Measurements from ENCODE around the gene WDR75.

Gene WDR75

GRCh38 chr2:189440947-189441708 lies at the start of gene WDR75:
TSS of gene WDR75 (plus strand) at chr2:189441474. CDS start at chr2:189441493, 19 bp downstream.
- Histone ChIP-seq H3K27ac (ENCODE audit: low read length) (no peak within 1 kb of the TSS), H3K4me1 (ENCODE audit: control insufficient read depth, insufficient read depth, low read length) (no peaks in the 10 kb centered on the region; the same call in 1 of the 2 replicates), H3K27me3 (ENCODE audit: control insufficient read depth, insufficient read depth, low read length) (no peaks in the 10 kb centered on the region), H3K9me3 (ENCODE audit: control insufficient read depth, insufficient read depth, low read length) (no peaks in the 10 kb centered on the region), H3K4me3 (ENCODE audit: low read length) (peak within 1 kb of the TSS; percentile 96; the same call in 1 of the 2 replicates), H3K36me3 (ENCODE audit: control insufficient read depth, insufficient read depth, low read length) (no peaks in the 10 kb centered on the region)
- no CpG with 5 or more reads among the region's 48 CpGs for WGBS (ENCODE audit: insufficient coverage, insufficient read length)
- DNase-seq (ENCODE audit: low read depth, low spot score), result peak; percentile 82

GRCh38 chr2:189393440-189394111 lies 47.7 kb upstream of the WDR75 start:
- DNase-seq (ENCODE audit: low read depth, low spot score), result no peak
- H3K36me3 ChIP-seq (ENCODE audit: control insufficient read depth, insufficient read depth, low read length), result no peaks in the 10 kb centered on the region
- H3K27ac ChIP-seq (ENCODE audit: low read length), result no peak overlapping the region
- no peaks in the 10 kb centered on the region for H3K9me3 ChIP-seq (ENCODE audit: control insufficient read depth, insufficient read depth, low read length)
- H3K4me1 ChIP-seq (ENCODE audit: control insufficient read depth, insufficient read depth, low read length), result no peaks in the 10 kb centered on the region
- no CpG with 5 or more reads among the region's 2 CpGs for WGBS (ENCODE audit: insufficient coverage, insufficient read length)
- no peak overlapping the region for H3K4me3 ChIP-seq (ENCODE audit: low read length)
- H3K27me3 ChIP-seq (ENCODE audit: control insufficient read depth, insufficient read depth, low read length), result no peaks in the 10 kb centered on the region

- no peak for DNase-seq (ENCODE audit: low read depth, low spot score)
- H3K9me3 ChIP-seq (ENCODE audit: control insufficient read depth, insufficient read depth, low read length), result no peaks in the 10 kb centered on the region
- no peaks in the 10 kb centered on the region for H3K36me3 ChIP-seq (ENCODE audit: control insufficient read depth, insufficient read depth, low read length)
- no peaks in the 10 kb centered on the region for H3K27me3 ChIP-seq (ENCODE audit: control insufficient read depth, insufficient read depth, low read length)
- H3K4me3 ChIP-seq (ENCODE audit: low read length), result no peak overlapping the region
- H3K4me1 ChIP-seq (ENCODE audit: control insufficient read depth, insufficient read depth, low read length), result no peaks in the 10 kb centered on the region
- H3K27ac ChIP-seq (ENCODE audit: low read length), result no peak overlapping the region
Observed at GRCh38 chr2:189394525-189394924, 46.7 kb upstream of the WDR75 start.

- H3K4me1 ChIP-seq (ENCODE audit: control insufficient read depth, insufficient read depth, low read length), result no peaks in the 10 kb centered on the region
- H3K9me3 ChIP-seq (ENCODE audit: control insufficient read depth, insufficient read depth, low read length), result no peaks in the 10 kb centered on the region
- no peaks in the 10 kb centered on the region for H3K36me3 ChIP-seq (ENCODE audit: control insufficient read depth, insufficient read depth, low read length)
- H3K4me3 ChIP-seq (ENCODE audit: low read length), result no peak overlapping the region
- no peak for DNase-seq (ENCODE audit: low read depth, low spot score)
- no peaks in the 10 kb centered on the region for H3K27me3 ChIP-seq (ENCODE audit: control insufficient read depth, insufficient read depth, low read length)
- no CpG with 5 or more reads among the region's 5 CpGs for WGBS (ENCODE audit: insufficient coverage, insufficient read length)
- H3K27ac ChIP-seq (ENCODE audit: low read length), result no peak overlapping the region
Observed at GRCh38 chr2:189402932-189403331, 38.3 kb upstream of the WDR75 start.

- DNase-seq (ENCODE audit: low read depth, low spot score), result no peak
- Histone ChIP-seq H3K9me3 (ENCODE audit: control insufficient read depth, insufficient read depth, low read length) (no peaks in the 10 kb centered on the region), H3K27me3 (ENCODE audit: control insufficient read depth, insufficient read depth, low read length) (no peaks in the 10 kb centered on the region), H3K4me1 (ENCODE audit: control insufficient read depth, insufficient read depth, low read length) (no peaks in the 10 kb centered on the region), H3K4me3 (ENCODE audit: low read length) (no peak overlapping the region), H3K27ac (ENCODE audit: low read length) (no peak overlapping the region), H3K36me3 (ENCODE audit: control insufficient read depth, insufficient read depth, low read length) (no peaks in the 10 kb centered on the region)
- no CpG with 5 or more reads among the region's 1 CpG for WGBS (ENCODE audit: insufficient coverage, insufficient read length)
Observed at GRCh38 chr2:189406586-189407233, 34.6 kb upstream of the WDR75 start.

- no peak for DNase-seq (ENCODE audit: low read depth, low spot score)
- H3K27me3 ChIP-seq (ENCODE audit: control insufficient read depth, insufficient read depth, low read length), result no peaks in the 10 kb centered on the region
- H3K36me3 ChIP-seq (ENCODE audit: control insufficient read depth, insufficient read depth, low read length), result no peaks in the 10 kb centered on the region
- no peaks in the 10 kb centered on the region for H3K4me1 ChIP-seq (ENCODE audit: control insufficient read depth, insufficient read depth, low read length)
- H3K9me3 ChIP-seq (ENCODE audit: control insufficient read depth, insufficient read depth, low read length), result no peaks in the 10 kb centered on the region
- no peak overlapping the region for H3K27ac ChIP-seq (ENCODE audit: low read length)
- H3K4me3 ChIP-seq (ENCODE audit: low read length), result no peak overlapping the region
- no CpG with 5 or more reads among the region's 4 CpGs for WGBS (ENCODE audit: insufficient coverage, insufficient read length)
Observed at GRCh38 chr2:189407281-189408209, 33.7 kb upstream of the WDR75 start.

GRCh38 chr2:189408294-189408693 lies 33.0 kb upstream of the WDR75 start:
- Histone ChIP-seq H3K4me1 (ENCODE audit: control insufficient read depth, insufficient read depth, low read length) (no peaks in the 10 kb centered on the region), H3K4me3 (ENCODE audit: low read length) (no peak overlapping the region), H3K9me3 (ENCODE audit: control insufficient read depth, insufficient read depth, low read length) (no peaks in the 10 kb centered on the region), H3K36me3 (ENCODE audit: control insufficient read depth, insufficient read depth, low read length) (no peaks in the 10 kb centered on the region), H3K27ac (ENCODE audit: low read length) (no peak overlapping the region), H3K27me3 (ENCODE audit: control insufficient read depth, insufficient read depth, low read length) (no peaks in the 10 kb centered on the region)
- DNase-seq (ENCODE audit: low read depth, low spot score), result no peak
- WGBS (ENCODE audit: insufficient coverage, insufficient read length), result no CpG with 5 or more reads among the region's 1 CpG

- H3K27me3 ChIP-seq (ENCODE audit: control insufficient read depth, insufficient read depth, low read length), result no peaks in the 10 kb centered on the region
- H3K27ac ChIP-seq (ENCODE audit: low read length), result no peak overlapping the region
- no peak overlapping the region for H3K4me3 ChIP-seq (ENCODE audit: low read length)
- DNase-seq (ENCODE audit: low read depth, low spot score), result no peak
- WGBS (ENCODE audit: insufficient coverage, insufficient read length), result 100% methylated on average over 1 of the region's 3 CpGs
- H3K4me1 ChIP-seq (ENCODE audit: control insufficient read depth, insufficient read depth, low read length), result no peaks in the 10 kb centered on the region
- H3K9me3 ChIP-seq (ENCODE audit: control insufficient read depth, insufficient read depth, low read length), result no peaks in the 10 kb centered on the region
- H3K36me3 ChIP-seq (ENCODE audit: control insufficient read depth, insufficient read depth, low read length), result no peaks in the 10 kb centered on the region
Observed at GRCh38 chr2:189409131-189409530, 32.1 kb upstream of the WDR75 start.

GRCh38 chr2:189409647-189410046 lies 31.6 kb upstream of the WDR75 start:
- no peaks in the 10 kb centered on the region for H3K27me3 ChIP-seq (ENCODE audit: control insufficient read depth, insufficient read depth, low read length)
- H3K27ac ChIP-seq (ENCODE audit: low read length), result no peak overlapping the region
- DNase-seq (ENCODE audit: low read depth, low spot score), result no peak
- no peak overlapping the region for H3K4me3 ChIP-seq (ENCODE audit: low read length)
- no peaks in the 10 kb centered on the region for H3K36me3 ChIP-seq (ENCODE audit: control insufficient read depth, insufficient read depth, low read length)
- WGBS (ENCODE audit: insufficient coverage, insufficient read length), result no CpG with 5 or more reads among the region's 1 CpG
- no peaks in the 10 kb centered on the region for H3K9me3 ChIP-seq (ENCODE audit: control insufficient read depth, insufficient read depth, low read length)
- H3K4me1 ChIP-seq (ENCODE audit: control insufficient read depth, insufficient read depth, low read length), result no peaks in the 10 kb centered on the region

- H3K4me1 ChIP-seq (ENCODE audit: control insufficient read depth, insufficient read depth, low read length), result no peaks in the 10 kb centered on the region
- no peak overlapping the region for H3K27ac ChIP-seq (ENCODE audit: low read length)
- no peaks in the 10 kb centered on the region for H3K9me3 ChIP-seq (ENCODE audit: control insufficient read depth, insufficient read depth, low read length)
- H3K36me3 ChIP-seq (ENCODE audit: control insufficient read depth, insufficient read depth, low read length), result no peaks in the 10 kb centered on the region
- WGBS (ENCODE audit: insufficient coverage, insufficient read length), result no CpG with 5 or more reads among the region's 5 CpGs
- H3K4me3 ChIP-seq (ENCODE audit: low read length), result no peak overlapping the region
- H3K27me3 ChIP-seq (ENCODE audit: control insufficient read depth, insufficient read depth, low read length), result no peaks in the 10 kb centered on the region
- no peak for DNase-seq (ENCODE audit: low read depth, low spot score)
Observed at GRCh38 chr2:189411860-189412259, 29.4 kb upstream of the WDR75 start.
